ENCODE measurements around the gene PEAK1. TPM values are rescaled to one million over a fixed set of nuclear protein-coding genes. Genes with fewer than 3 reads are reported as not detected.
"Not testable (repeated sequence)": the region's sequence is repeated elsewhere in the genome, so short reads cannot be mapped to it uniquely, and the experiment has no call there.

The PEAK1 gene
- total RNA-seq, 1 experiment from 2014 or later = 21.2 TPM

DNA sequence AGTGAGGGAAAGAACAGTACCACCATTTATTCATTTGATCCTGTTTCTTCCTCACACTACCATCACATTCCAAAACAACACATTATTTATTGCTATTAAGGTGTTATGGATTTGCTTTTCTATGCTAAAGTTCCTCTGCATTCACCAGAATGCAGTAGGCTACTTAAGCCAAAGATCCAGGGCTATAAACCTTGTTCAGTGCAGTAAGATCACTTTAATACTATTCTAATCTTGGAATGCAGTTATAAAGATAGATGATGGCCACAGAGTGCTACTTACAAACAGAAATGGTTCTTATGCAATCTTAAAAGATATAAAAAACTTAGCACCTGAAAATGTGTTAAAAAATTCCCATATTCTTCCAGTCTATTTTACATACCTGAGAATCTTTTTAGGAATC, 241.5 kb downstream of the PEAK1 start:
- Histone ChIP-seq H2BK120ac (ENCODE audit: low read depth, low read length, poor library complexity, severe bottlenecking) (no peak overlapping the region), H2AK5ac (ENCODE audit: insufficient read length, low read length) (no peak overlapping the region), H2BK20ac (ENCODE audit: low read depth, low read length, poor library complexity, severe bottlenecking) (no peak overlapping the region), H3K9ac (ENCODE audit: extremely low read depth, insufficient read length, low read length) (no peak overlapping the region), H3K79me2 (ENCODE audit: insufficient read depth, low read length) (no peaks in the 10 kb centered on the region), H2AFZ (ENCODE audit: low read length) (no peak overlapping the region), H3K23me2 (ENCODE audit: insufficient read length, low read depth, low read length, poor library complexity, severe bottlenecking) (no peaks in the 10 kb centered on the region), H3K56ac (ENCODE audit: insufficient read length, low read depth, low read length) (no peak overlapping the region), H2BK5ac (ENCODE audit: insufficient read length, low read length) (no peak overlapping the region), H2BK12ac (ENCODE audit: insufficient read length, low read depth, low read length) (no peak overlapping the region), H3K14ac (ENCODE audit: insufficient read depth, low read length) (no peak overlapping the region), H3K4me1 (ENCODE audit: insufficient read depth, low read length) (no peaks in the 10 kb centered on the region), H4K8ac (replicated peaks; ENCODE audit: insufficient read length, low read depth, low read length) (no peak overlapping the region), H2BK15ac (ENCODE audit: low read depth, low read length) (no peak overlapping the region), H4K5ac (ENCODE audit: insufficient read length, low read depth, low read length) (no peak overlapping the region), H3T11ph (ENCODE audit: low read length) (no peak overlapping the region), H3K4ac (ENCODE audit: low read depth, low read length) (no peak overlapping the region), H3K27me3 (ENCODE audit: insufficient read depth, low read length) (no peaks in the 10 kb centered on the region), H4K20me1 (ENCODE audit: control insufficient read depth, insufficient read depth, insufficient read length) (no peaks in the 10 kb centered on the region), H3K27ac (ENCODE audit: insufficient read length, low read depth, low read length) (no peak overlapping the region), H3K18ac (ENCODE audit: insufficient read length, low read depth, low read length) (no peak overlapping the region), H3K9me3 (ENCODE audit: control insufficient read depth, low read depth, low read length) (no peaks in the 10 kb centered on the region), H3K79me1 (ENCODE audit: insufficient read depth, low read depth, low read length, poor library complexity, severe bottlenecking) (no peaks in the 10 kb centered on the region), H3K23ac (ENCODE audit: insufficient read length, low read depth, low read length) (no peak overlapping the region), H3K4me2 (ENCODE audit: insufficient read depth, insufficient read length, low read length) (no peak overlapping the region), H4K91ac (ENCODE audit: insufficient read length, low read depth, low read length) (no peak overlapping the region)
- Mint-ChIP-seq H3K9me3 (no peaks in the 10 kb centered on the region; a peak in 1 of 5 replicates), H3K27ac (no peak overlapping the region; a peak in 1 of 7 replicates), H3K4me3 (no peak overlapping the region), H3K4me1 (peaks cover 5 to 7% of the 10 kb centered on the region in 2 experiments), H3K27me3 (ENCODE audit: low read depth) (no peaks in the 10 kb centered on the region; the same call in 1 of the 2 replicates), H3K36me3 (ENCODE audit: insufficient read depth in 1 of 3, low read depth in 3 of 3) (peaks cover 7 to 10% (median 8%) of the 10 kb centered on the region in 3 experiments; a peak in 6 of 7 replicates)
- TF ChIP-seq, protein P1, sequence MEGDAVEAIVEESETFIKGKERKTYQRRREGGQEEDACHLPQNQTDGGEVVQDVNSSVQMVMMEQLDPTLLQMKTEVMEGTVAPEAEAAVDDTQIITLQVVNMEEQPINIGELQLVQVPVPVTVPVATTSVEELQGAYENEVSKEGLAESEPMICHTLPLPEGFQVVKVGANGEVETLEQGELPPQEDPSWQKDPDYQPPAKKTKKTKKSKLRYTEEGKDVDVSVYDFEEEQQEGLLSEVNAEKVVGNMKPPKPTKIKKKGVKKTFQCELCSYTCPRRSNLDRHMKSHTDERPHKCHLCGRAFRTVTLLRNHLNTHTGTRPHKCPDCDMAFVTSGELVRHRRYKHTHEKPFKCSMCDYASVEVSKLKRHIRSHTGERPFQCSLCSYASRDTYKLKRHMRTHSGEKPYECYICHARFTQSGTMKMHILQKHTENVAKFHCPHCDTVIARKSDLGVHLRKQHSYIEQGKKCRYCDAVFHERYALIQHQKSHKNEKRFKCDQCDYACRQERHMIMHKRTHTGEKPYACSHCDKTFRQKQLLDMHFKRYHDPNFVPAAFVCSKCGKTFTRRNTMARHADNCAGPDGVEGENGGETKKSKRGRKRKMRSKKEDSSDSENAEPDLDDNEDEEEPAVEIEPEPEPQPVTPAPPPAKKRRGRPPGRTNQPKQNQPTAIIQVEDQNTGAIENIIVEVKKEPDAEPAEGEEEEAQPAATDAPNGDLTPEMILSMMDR (conservative IDR thresholded peaks at IDR 0.05) = no peak
- DNase-seq = no peak

DNA sequence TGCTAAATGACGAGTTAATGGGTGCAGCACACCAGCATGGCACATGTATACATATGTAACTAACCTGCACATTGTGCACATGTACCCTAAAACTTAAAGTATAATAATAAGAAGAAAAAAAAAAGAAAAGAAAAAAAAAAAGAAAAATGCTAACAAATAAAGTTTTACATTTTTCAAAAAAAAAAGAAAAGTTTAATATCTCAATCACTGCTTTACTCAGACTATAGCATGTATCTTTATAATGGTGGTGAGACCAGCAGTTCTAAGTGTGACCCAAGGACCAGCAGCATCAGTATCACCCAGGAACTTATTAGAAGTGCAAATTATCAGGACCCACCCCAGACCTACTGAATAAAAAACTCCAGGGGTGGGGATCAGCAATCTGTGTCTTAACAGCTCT, 243.8 kb downstream of the PEAK1 start:
- not testable (repeated sequence) for H2BK15ac ChIP-seq (ENCODE audit: low read depth, low read length); H3K23me2 ChIP-seq (ENCODE audit: insufficient read length, low read depth, low read length, poor library complexity, severe bottlenecking)
- WGBS (ENCODE audit: extremely low coverage, insufficient read length, low lambda C conversion rate) = no CpG with 5 or more reads among the region's 1 CpG

More for the DNA sequence above, 243.8 kb downstream of the PEAK1 start:
- not testable (repeated sequence) for H3K27ac Mint-ChIP-seq; H2BK120ac ChIP-seq (ENCODE audit: low read depth, low read length, poor library complexity, severe bottlenecking); H3K79me1 ChIP-seq (ENCODE audit: insufficient read depth, low read depth, low read length, poor library complexity, severe bottlenecking); H2AFZ ChIP-seq (ENCODE audit: low read length); H3K4me3 Mint-ChIP-seq; H3K79me2 ChIP-seq (ENCODE audit: insufficient read depth, low read length); H4K8ac ChIP-seq (replicated peaks; ENCODE audit: insufficient read length, low read depth, low read length); H4K91ac ChIP-seq (ENCODE audit: insufficient read length, low read depth, low read length); H2BK20ac ChIP-seq (ENCODE audit: low read depth, low read length, poor library complexity, severe bottlenecking); H3K9me3 ChIP-seq (ENCODE audit: control insufficient read depth, low read depth, low read length); H4K5ac ChIP-seq (ENCODE audit: insufficient read length, low read depth, low read length); H3K4me1 ChIP-seq (ENCODE audit: insufficient read depth, low read length); H3T11ph ChIP-seq (ENCODE audit: low read length); H3K27ac ChIP-seq (ENCODE audit: insufficient read length, low read depth, low read length); H3K4ac ChIP-seq (ENCODE audit: low read depth, low read length); H3K36me3 Mint-ChIP-seq (ENCODE audit: insufficient read depth in 1 of 3, low read depth in 3 of 3); H3K4me2 ChIP-seq (ENCODE audit: insufficient read depth, insufficient read length, low read length); H3K9ac ChIP-seq (ENCODE audit: extremely low read depth, insufficient read length, low read length); H2BK5ac ChIP-seq (ENCODE audit: insufficient read length, low read length); DNase-seq; H3K23ac ChIP-seq (ENCODE audit: insufficient read length, low read depth, low read length); H3K4me1 Mint-ChIP-seq; H2BK12ac ChIP-seq (ENCODE audit: insufficient read length, low read depth, low read length); H3K14ac ChIP-seq (ENCODE audit: insufficient read depth, low read length); H4K20me1 ChIP-seq (ENCODE audit: control insufficient read depth, insufficient read depth, insufficient read length); H2AK5ac ChIP-seq (ENCODE audit: insufficient read length, low read length); H3K9me3 Mint-ChIP-seq; H3K27me3 Mint-ChIP-seq (ENCODE audit: low read depth); H3K56ac ChIP-seq (ENCODE audit: insufficient read length, low read depth, low read length); H3K27me3 ChIP-seq (ENCODE audit: insufficient read depth, low read length); H3K18ac ChIP-seq (ENCODE audit: insufficient read length, low read depth, low read length)

All from H9 (cell line).